ENCODE data around the gene LRRFIP1. TPM values are rescaled to one million over a fixed set of nuclear protein-coding genes. Genes with fewer than 3 reads are reported as not detected.

The LRRFIP1 gene
- total and polyA plus RNA-seq, 2 of the 13 experiments (the other 11 are each of a cell fraction or from before 2014, with no cell fraction given): 15.9 to 40.5 TPM

DNA sequence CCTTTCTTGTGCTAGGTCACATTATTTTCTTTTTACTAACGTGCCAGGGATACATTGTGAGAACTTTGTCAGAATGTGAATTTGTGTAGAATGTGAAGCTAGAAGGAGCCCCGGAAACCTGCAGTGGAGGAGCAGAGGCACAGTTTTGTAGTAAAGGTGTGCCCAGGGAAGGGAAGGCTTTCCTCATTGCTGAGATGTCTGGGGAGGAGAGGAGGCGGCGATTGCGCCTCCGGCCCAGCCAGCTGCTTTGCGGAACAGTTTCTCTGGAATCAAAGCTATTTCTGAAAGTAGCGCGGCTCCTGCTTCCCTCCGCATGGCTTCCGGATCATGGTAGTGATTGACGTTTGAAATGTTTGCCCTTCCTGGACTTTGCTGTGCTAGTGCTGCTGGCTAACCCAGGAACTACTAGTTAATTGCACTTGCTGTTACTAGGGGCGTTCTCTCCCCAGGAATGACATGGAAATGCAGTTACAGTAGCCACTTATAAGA is 88.1 kb downstream of the LRRFIP1 start (continued):
- TF ChIP-seq HDAC6 (IDR thresholded peaks at IDR 0.05; ENCODE audit: low read depth, low read length): no peak
- TF ChIP-seq CEBPG (CRISPR knock-in tag; IDR thresholded peaks at IDR 0.05): 0 out of 2 replicates have a peak, but pooled peaks have one; percentile 33
- TF ChIP-seq NFATC3 (CRISPR knock-in tag; IDR thresholded peaks at IDR 0.05): no peak
- TF ChIP-seq ZMYM3 (CRISPR knock-in tag; IDR thresholded peaks at IDR 0.05): no peak; the same call in 1 of the 2 replicates
- no peak for TF ChIP-seq EHMT2 (IDR thresholded peaks at IDR 0.05; ENCODE audit: borderline replicate concordance, low read depth, low read length)
- no peak for TF ChIP-seq MIER2 (CRISPR knock-in tag; IDR thresholded peaks at IDR 0.05)
- TF ChIP-seq, protein P1, sequence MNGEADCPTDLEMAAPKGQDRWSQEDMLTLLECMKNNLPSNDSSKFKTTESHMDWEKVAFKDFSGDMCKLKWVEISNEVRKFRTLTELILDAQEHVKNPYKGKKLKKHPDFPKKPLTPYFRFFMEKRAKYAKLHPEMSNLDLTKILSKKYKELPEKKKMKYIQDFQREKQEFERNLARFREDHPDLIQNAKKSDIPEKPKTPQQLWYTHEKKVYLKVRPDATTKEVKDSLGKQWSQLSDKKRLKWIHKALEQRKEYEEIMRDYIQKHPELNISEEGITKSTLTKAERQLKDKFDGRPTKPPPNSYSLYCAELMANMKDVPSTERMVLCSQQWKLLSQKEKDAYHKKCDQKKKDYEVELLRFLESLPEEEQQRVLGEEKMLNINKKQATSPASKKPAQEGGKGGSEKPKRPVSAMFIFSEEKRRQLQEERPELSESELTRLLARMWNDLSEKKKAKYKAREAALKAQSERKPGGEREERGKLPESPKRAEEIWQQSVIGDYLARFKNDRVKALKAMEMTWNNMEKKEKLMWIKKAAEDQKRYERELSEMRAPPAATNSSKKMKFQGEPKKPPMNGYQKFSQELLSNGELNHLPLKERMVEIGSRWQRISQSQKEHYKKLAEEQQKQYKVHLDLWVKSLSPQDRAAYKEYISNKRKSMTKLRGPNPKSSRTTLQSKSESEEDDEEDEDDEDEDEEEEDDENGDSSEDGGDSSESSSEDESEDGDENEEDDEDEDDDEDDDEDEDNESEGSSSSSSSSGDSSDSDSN (CRISPR knock-in tag; IDR thresholded peaks at IDR 0.05): no peak
- TF ChIP-seq, protein P2, sequence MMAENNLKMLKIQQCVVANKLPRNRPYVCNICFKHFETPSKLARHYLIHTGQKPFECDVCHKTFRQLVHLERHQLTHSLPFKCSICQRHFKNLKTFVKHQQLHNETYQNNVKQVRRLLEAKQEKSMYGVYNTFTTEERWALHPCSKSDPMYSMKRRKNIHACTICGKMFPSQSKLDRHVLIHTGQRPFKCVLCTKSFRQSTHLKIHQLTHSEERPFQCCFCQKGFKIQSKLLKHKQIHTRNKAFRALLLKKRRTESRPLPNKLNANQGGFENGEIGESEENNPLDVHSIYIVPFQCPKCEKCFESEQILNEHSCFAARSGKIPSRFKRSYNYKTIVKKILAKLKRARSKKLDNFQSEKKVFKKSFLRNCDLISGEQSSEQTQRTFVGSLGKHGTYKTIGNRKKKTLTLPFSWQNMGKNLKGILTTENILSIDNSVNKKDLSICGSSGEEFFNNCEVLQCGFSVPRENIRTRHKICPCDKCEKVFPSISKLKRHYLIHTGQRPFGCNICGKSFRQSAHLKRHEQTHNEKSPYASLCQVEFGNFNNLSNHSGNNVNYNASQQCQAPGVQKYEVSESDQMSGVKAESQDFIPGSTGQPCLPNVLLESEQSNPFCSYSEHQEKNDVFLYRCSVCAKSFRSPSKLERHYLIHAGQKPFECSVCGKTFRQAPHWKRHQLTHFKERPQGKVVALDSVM (CRISPR knock-in tag; IDR thresholded peaks at IDR 0.05): no peak
- TF ChIP-seq ZNF382 (CRISPR knock-in tag; IDR thresholded peaks at IDR 0.05; ENCODE audit: borderline replicate concordance): no peak
- no peak for TF ChIP-seq ZNF850 (CRISPR knock-in tag; conservative IDR thresholded peaks at IDR 0.05)
- peak; percentile 58; the same call in 1 of the 2 replicates for TF ChIP-seq MED1 (CRISPR knock-in tag; IDR thresholded peaks at IDR 0.05)
- peak; percentile 51; the same call in 1 of the 2 replicates for TF ChIP-seq RXRB (CRISPR knock-in tag; IDR thresholded peaks at IDR 0.05; ENCODE audit: borderline replicate concordance)
- TF ChIP-seq ZNF10 (CRISPR knock-in tag; IDR thresholded peaks at IDR 0.05; ENCODE audit: borderline replicate concordance, low read depth): no peak
- no peak for TF ChIP-seq HNF4G (IDR thresholded peaks at IDR 0.05; ENCODE audit: borderline replicate concordance, low read depth, low read length)
- no peak for TF ChIP-seq HNF4G (CRISPR knock-in tag; IDR thresholded peaks at IDR 0.05; ENCODE audit: borderline replicate concordance, low read depth)
- TF ChIP-seq PITX1 (CRISPR knock-in tag; IDR thresholded peaks at IDR 0.05): no peak
- 0 out of 2 replicates have a peak, but pooled peaks have one; percentile 65 for TF ChIP-seq ZNF563 (CRISPR knock-in tag; IDR thresholded peaks at IDR 0.05)
- TF ChIP-seq, protein P3, sequence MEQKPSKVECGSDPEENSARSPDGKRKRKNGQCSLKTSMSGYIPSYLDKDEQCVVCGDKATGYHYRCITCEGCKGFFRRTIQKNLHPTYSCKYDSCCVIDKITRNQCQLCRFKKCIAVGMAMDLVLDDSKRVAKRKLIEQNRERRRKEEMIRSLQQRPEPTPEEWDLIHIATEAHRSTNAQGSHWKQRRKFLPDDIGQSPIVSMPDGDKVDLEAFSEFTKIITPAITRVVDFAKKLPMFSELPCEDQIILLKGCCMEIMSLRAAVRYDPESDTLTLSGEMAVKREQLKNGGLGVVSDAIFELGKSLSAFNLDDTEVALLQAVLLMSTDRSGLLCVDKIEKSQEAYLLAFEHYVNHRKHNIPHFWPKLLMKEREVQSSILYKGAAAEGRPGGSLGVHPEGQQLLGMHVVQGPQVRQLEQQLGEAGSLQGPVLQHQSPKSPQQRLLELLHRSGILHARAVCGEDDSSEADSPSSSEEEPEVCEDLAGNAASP (CRISPR knock-in tag; IDR thresholded peaks at IDR 0.05; ENCODE audit: borderline replicate concordance): peak; percentile 17; the same call in 1 of the 2 replicates
- TF ChIP-seq ATF7 (IDR thresholded peaks at IDR 0.05): no peak
- no peak; the same call in 1 of the 2 replicates for TF ChIP-seq ATF7 (CRISPR knock-in tag; IDR thresholded peaks at IDR 0.05)
- no peak for TF ChIP-seq ZNF136 (CRISPR knock-in tag; IDR thresholded peaks at IDR 0.05; ENCODE audit: low read depth)
- TF ChIP-seq EZH2 (conservative IDR thresholded peaks at IDR 0.05; ENCODE audit: low read depth, low read length): no peak
- TF ChIP-seq ZBTB21 (CRISPR knock-in tag; IDR thresholded peaks at IDR 0.05): no peak
- TF ChIP-seq THAP11 (CRISPR knock-in tag; IDR thresholded peaks at IDR 0.05): peak; percentile 60; the same call in 1 of the 2 replicates
- peak; percentile 43; the same call in 1 of the 2 replicates for TF ChIP-seq MEF2D (CRISPR knock-in tag; IDR thresholded peaks at IDR 0.05)
- no peak for TF ChIP-seq ZNF3 (CRISPR knock-in tag; IDR thresholded peaks at IDR 0.05)
- peak; percentile 45; the same call in 1 of the 2 replicates for TF ChIP-seq GFI1 (CRISPR knock-in tag; IDR thresholded peaks at IDR 0.05; ENCODE audit: borderline replicate concordance)
- no peak for TF ChIP-seq ZNF607 (CRISPR knock-in tag; IDR thresholded peaks at IDR 0.05; ENCODE audit: borderline replicate concordance)

Measured in HepG2 (cell line).